Hematopoietic multipotent progenitor cell treated with erythropoietin and hydrocortisone succinate and interleukin-3 and kit ligand, for 15 days (in vitro differentiated cells): Measurements from ENCODE around the gene RER1.

Experiments used
- DNase-seq: peaks from one replicate; pipeline ENCODE4 v3.0.0-alpha.2; 2015; ENCODE audit warnings: low spot score

The RER1 gene

GRCh38 chr1:2353551-2354438 is 37.8 kb upstream of the RER1 start:
- DNase-seq: no peak

- DNase-seq: no peak
Observed at GRCh38 chr1:2354511-2355372, 36.9 kb upstream of the RER1 start.

DNA sequence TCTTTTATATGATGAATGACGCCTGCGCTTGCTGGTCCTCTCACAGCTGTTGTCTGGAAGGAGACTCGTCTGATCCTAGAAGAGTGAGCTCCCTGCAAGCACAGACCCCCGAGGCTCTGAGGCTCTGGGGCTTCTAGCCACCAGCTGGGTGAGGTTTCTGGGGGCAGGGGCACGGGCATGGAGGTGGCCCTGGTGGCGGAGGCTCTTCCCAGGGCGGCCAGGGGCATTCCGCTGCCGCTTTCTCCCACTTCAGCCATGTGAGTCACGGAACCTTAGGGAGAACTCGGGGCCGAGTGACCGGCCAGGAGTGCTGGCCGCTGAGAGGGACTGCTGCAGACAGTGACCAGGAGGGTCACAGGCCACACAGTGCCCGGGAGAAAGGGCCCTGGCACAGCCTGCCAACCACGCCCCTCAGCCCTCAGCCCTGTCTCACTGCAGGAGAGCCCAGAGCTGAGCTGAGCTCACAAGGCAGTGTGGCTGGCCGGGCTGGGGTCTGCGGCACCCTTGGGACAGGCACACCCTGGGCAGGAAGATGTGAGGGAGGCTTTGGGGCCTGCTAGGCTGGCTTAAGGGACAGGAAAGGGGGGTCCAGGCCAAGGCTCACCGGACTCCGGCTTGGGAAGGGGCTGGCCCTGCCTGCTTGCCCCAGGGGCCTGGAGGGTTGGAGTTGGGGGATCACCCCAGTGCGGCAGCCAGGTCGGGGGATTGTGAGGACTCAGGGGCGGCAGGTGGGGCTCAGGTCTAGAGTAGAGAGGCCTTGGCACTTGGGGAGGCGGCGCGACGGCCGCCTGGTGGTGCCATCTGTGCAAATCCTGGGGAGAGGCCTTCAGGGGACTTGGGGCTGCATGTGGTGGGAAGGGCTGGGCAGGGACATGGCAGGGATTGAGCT is 36.0 kb upstream of the RER1 start:
- no peak for DNase-seq

DNA sequence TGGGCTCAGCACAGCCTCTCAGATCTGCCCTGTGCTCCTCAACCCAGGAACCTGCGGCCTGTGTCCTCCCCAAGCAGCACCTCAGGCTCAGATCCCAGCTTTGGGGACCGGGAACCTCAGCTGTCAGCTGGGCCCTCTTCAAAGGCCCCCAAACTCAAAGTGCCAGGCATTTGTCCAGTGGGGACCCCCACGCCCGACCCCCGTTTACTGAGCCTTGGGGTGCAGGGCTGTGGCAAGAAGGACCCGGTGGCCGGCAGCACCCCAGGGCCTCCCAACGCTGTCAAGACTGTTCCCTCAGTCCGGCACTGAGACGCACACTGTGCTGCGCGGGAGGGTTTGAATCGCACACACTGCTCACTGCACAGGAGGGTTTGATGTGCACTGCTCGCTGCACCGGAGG is 35.2 kb upstream of the RER1 start:
- no peak for DNase-seq

DNA sequence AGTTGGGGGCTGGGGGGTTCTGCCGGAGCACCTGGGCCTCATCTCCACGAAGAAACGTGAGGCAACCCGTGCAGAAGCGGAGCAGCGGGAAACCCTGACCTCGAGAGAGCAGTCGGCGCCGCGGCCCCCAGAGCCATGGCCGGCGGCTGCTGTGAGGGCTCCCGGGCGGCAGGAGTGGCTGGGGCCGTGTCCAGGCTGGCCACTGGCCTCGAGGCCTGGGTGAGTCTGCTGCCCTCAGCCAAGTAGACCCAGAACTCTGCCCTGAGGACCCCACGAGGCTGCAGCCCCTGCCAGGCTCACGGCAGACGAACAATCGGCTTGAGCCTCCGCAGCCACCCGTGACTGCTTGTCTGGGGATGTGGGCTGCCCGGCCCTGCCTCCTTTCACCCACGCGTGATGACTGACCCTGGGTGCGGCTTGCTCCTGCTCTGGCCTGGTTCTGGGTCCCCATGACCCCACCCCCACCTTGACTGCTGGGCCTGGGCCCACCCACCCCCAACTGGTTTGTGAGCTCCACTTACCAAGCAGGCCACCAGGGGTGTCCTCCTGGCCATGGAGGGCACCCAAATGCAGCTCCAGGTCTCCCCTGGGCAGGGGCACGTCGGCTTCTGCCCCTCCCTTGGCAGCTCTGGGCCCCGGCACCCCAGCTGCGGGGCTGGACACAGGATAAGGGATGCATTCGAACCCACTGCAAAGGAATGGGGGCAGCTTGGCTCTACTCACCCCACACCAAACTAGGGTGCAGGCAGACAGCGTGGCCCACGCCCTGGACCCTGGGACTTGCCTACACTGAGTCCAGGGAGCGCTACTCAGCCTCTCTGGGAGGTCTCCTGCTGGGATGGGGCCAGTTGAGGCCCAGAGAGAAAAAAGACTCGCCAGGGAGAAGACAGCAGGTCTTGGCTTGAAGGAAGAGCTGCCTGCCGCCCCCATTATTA is 34.5 kb upstream of the RER1 start:
- DNase-seq: no peak

DNA sequence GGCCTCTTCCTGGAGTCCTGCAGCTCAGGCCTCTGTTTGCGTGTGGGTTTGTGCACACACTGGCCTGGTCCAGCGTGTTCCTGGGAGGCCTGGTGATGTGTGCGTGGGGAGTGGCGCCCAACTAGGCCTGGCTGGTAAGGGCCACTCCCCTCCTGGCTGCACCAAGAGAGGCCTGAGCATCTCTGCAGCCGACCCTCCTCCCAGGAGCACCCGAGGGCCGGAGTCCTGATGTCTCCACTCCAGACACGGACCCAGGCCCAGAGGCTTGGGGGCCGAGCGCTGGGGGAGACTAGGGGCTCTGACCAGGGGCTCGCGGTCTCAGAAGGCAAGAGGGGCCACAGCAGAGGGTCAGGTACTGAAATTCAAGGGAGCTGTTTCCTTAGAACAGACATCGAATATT is 33.6 kb upstream of the RER1 start:
- no peak for DNase-seq

DNA sequence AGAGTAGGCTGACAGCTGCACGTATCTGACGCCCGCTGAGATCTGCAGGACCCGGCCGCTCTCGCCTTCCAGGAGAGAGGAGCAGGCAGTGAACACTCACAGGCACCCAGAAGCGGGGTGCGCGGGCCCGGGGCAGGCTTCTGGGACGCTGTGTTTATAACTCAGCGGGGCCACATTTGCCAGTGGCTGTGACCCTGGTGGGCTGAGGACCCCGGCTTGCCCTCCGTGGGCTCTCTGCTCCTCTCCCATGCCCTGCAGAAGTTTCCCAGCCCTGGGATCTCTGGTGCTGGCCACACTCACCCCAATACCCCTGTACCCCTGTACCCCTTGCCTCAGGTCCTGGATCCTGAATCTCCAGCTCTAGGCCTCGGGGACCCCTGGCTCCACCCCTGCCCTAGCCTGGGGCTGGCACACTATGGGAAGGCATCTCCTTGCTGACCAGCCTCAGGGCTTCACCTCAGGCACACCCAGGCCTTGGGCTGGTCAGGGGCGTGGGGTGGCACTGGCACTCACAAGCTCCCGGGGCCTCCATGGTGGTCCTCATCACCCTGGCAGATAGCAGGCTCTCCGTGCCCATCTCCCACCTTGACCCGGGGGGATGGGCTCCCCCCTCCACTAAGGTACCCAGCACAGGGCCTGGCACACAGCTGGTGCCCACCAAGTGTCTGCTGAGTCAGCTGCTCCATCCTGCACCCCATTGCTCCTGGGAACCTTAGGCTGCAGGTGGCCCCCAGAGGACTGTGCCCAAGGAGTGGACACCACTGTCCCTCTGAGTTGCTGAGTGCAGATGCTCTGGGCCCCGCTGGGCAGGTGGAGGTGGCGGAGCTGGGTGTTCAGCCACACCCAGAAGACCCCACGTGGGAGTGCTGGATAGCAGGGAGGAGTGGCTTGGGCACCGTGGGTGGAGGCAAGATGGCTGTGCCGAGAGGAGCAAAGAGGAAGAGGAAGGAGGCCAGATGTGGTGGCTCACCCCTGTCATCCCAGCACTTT is 32.7 kb upstream of the RER1 start:
- DNase-seq: no peak

- DNase-seq: no peak
Observed at GRCh38 chr1:2360588-2361364, 30.9 kb upstream of the RER1 start.

GRCh38 chr1:2363847-2364513 is 27.7 kb upstream of the RER1 start:
- DNase-seq: no peak

- DNase-seq: peak; percentile 11
Observed at GRCh38 chr1:2368053-2368744, 23.4 kb upstream of the RER1 start.

DNA sequence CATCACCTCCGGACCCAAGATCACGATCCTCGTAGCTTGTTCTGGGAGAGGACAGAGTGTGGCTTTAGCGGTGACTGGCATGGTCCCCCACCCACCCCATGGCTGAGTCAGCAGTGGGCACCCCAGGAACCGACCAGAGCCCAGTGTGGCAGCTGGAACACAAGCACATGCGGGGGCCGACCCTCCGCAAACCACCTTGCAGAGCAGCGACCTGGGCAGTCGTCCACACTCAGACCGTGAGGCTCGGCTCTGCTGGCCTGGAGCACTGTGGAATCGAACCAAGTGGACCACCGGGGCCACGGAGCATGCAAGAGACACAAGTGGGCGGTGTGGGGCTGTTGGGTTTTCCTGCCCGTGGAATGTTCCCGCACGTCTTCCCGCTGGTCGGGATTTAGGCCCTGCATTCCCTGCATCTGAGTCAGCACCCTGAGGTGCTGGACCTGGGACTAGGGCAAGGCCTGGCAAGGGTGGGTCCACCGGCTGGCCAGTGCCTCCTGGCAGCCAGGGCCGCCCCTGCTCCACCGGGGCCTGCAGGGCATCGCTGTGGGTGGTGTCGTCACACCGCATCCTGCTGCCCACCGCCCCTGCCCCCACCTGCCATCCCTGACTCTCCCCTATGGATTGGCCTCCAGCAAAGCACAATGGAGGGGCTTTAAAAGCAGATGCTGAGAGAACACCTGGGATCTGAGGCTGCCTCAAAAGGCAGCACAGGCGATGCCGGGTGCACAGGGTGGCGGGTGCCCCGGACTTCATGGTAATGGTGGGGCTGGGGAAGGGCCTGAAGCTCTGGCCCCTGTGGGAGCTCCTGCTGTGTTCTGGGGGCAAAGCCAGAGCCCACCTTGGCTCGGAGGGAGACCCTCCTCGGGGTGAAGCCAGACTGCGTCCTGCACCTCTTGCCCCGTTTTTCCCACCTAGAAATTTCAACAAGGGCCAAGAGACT is 18.8 kb upstream of the RER1 start:
- no peak for DNase-seq

DNA sequence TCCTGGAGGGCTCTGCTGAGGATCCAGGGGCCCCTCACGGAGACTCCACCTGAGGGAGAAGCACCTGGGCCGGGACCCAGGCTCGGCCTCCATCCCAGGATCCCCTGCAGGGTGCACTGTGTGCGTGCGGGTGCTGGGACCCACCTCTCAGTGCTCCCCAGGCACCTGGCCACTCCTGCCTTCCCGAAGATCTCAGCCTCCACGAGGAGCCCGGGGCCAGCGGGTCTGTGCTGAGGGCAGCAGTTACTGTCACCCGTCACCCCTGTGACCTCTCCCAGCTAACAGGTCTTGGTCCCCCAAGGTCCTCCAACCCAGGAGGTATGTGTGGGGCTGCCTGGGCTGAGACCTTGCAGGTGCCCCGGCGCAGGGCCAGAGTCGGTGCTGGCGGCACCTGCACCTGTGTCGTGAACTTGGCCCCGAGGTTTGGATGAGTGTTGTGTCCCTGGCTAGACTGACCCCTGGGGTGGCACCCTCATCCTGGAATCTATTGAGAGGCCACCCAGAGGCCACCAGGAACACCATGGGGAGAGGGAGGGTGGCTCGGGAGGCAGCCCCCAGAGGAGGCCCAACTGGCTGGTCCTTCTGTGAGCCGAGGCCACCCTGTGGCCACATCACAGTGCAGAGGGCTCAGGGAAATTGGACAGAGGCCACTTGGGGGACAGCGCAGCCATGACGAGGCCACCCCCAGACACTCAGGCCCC is 17.9 kb upstream of the RER1 start:
- no peak for DNase-seq

DNA sequence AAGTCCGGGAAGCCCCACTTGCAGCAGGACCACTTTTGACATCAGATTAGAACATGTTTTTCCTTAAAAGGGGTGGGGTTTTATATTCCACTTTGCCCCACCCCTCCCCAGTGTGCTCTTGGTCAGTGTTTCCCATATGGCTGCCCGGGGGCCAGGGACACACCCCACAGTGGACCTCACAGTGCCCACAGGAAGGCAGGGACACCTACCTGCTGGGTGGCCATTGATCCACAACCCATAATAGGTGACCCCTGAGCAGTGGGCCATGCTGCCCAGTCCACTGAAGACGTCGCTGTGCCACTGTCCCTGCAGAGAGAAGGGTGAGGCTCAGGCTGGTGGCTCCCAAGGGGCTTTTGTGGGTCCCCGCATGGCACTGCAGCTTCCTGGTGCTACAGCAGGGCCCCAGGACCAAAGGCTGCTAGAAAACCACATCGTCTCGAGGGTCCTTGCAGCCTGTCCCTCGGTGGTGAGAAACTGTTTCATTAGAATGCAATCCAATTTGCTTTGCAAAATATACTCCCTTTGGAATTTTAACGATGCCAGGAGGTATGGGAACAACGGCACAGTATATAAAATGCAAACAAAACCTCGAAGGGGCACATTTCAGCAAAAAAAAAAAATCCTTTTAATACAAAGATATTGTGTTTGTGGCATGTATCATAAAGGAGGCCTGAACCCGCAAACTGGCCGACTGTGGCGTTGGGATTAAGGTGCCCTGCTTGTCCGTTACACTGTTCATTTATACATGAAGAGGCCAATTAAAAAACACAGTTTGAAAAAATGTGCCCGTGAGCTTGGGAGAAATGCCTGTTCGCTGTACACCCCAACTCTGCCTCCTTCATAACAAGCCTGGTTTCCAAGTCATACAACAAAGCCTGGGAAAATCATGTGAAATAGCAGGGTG is 17.1 kb upstream of the RER1 start:
- no peak for DNase-seq

- DNase-seq: no peak
Observed at GRCh38 chr1:2375246-2375922, 16.3 kb upstream of the RER1 start.
